ENCODE measurements around the gene RAB3C.
A peak's percentile ranks its signal among the peaks of the same experiment; 100 is the strongest.

RAB3C gene

GRCh38 chr5:58737671-58738070 is 154.8 kb downstream of the RAB3C start:
- DNase-seq: no peak

- no peak for DNase-seq
These were observed 155.5 kb downstream of the RAB3C start for GRCh38 chr5:58738336-58738735.

GRCh38 chr5:58739051-58739450 is 156.2 kb downstream of the RAB3C start:
- DNase-seq: no peak

GRCh38 chr5:58740956-58741355 is 158.1 kb downstream of the RAB3C start:
- DNase-seq: no peak

GRCh38 chr5:58745350-58745749 is 162.5 kb downstream of the RAB3C start:
- no peak for DNase-seq

- no peak for DNase-seq
These were observed 163.4 kb downstream of the RAB3C start for GRCh38 chr5:58746321-58746720.

- no peak for DNase-seq
These were observed 167.2 kb downstream of the RAB3C start for GRCh38 chr5:58750036-58750435.

- DNase-seq: peak; percentile 21
These were observed 168.5 kb downstream of the RAB3C start for GRCh38 chr5:58751222-58751837.

- no peak for DNase-seq
These were observed 169.2 kb downstream of the RAB3C start for GRCh38 chr5:58752104-58752503.

- DNase-seq: no peak
These were observed 170.6 kb downstream of the RAB3C start for GRCh38 chr5:58753446-58753845.

- DNase-seq: no peak
These were observed 171.4 kb downstream of the RAB3C start for GRCh38 chr5:58754250-58754649.

- no peak for DNase-seq
These were observed 172.5 kb downstream of the RAB3C start for GRCh38 chr5:58755397-58755796.

- DNase-seq: peak; percentile 32
These were observed 176.9 kb downstream of the RAB3C start for GRCh38 chr5:58759745-58760144.

GRCh38 chr5:58760222-58760621 is 177.3 kb downstream of the RAB3C start:
- no peak for DNase-seq

GRCh38 chr5:58761407-58761806 is 178.5 kb downstream of the RAB3C start:
- peak; percentile 6 for DNase-seq

- no peak for DNase-seq
These were observed 180.5 kb downstream of the RAB3C start for GRCh38 chr5:58763390-58763789.

- no peak for DNase-seq
These were observed 181.3 kb downstream of the RAB3C start for GRCh38 chr5:58764199-58764598.

GRCh38 chr5:58765058-58765457 is 182.2 kb downstream of the RAB3C start:
- no peak for DNase-seq

GRCh38 chr5:58767104-58767503 is 184.2 kb downstream of the RAB3C start:
- DNase-seq: no peak

- DNase-seq: no peak
These were observed 187.3 kb downstream of the RAB3C start for GRCh38 chr5:58770136-58770535.

- DNase-seq: no peak
These were observed 188.9 kb downstream of the RAB3C start for GRCh38 chr5:58771796-58772195.

- no peak for DNase-seq
These were observed 191.0 kb downstream of the RAB3C start for GRCh38 chr5:58773744-58774441.

- DNase-seq: no peak
These were observed 192.1 kb downstream of the RAB3C start for GRCh38 chr5:58774937-58775336.

GRCh38 chr5:58775701-58776262 is 192.9 kb downstream of the RAB3C start:
- no peak for DNase-seq

GRCh38 chr5:58776559-58776958 is 193.7 kb downstream of the RAB3C start:
- no peak for DNase-seq

Data from CD4-positive, alpha-beta T cell treated with Interleukin-4 for 4 hours (primary cell).